ENCODE measurements around the gene GJA5. TPM values are rescaled to one million over a fixed set of nuclear protein-coding genes. Genes with fewer than 3 reads are reported as not detected.

The GJA5 gene
- total RNA-seq, 1 donor from 2014 or later, result not detected

- no peaks in the 10 kb centered on the region for H3K9me3 Mint-ChIP-seq
- ATAC-seq (ENCODE audit: low read depth) (no peak), DNase-seq (no peak)
- no peak for TF ChIP-seq CTCF (IDR thresholded peaks at IDR 0.05)
- no peaks in the 10 kb centered on the region for H3K36me3 Mint-ChIP-seq (ENCODE audit: low read depth)
- H3K27ac Mint-ChIP-seq, result no peak overlapping the region
- ChIA-PET POLR2A (no interaction called here), CTCF (no interaction called here)
- no peak overlapping the region for H3K4me3 Mint-ChIP-seq
- peaks cover 10% of the 10 kb centered on the region for H3K27me3 Mint-ChIP-seq
- peaks cover 7% of the 10 kb centered on the region for H3K4me1 Mint-ChIP-seq
- intact Hi-C loops (cut with micrococcal nuclease), result no loop called here
Observed at GRCh38 chr1:147768101-147768500, 7.7 kb upstream of the GJA5 start.

- H3K36me3 Mint-ChIP-seq (ENCODE audit: low read depth), result no peaks in the 10 kb centered on the region
- DNase-seq (no peak), ATAC-seq (ENCODE audit: low read depth) (peak; percentile 49)
- H3K9me3 Mint-ChIP-seq, result no peaks in the 10 kb centered on the region
- peaks cover 33% of the 10 kb centered on the region for H3K4me1 Mint-ChIP-seq
- no peak for TF ChIP-seq CTCF (IDR thresholded peaks at IDR 0.05)
- ChIA-PET POLR2A (no interaction called here), CTCF (no interaction called here)
- H3K27ac Mint-ChIP-seq, result peak overlapping the region; percentile 74
- H3K27me3 Mint-ChIP-seq, result no peaks in the 10 kb centered on the region
- intact Hi-C loops (cut with micrococcal nuclease), result no loop called here
- peak overlapping the region; percentile 28 for H3K4me3 Mint-ChIP-seq
Observed at GRCh38 chr1:147762233-147763024, 2.0 kb upstream of the GJA5 start.

GRCh38 chr1:147758379-147759100 lies 1.9 kb downstream of the GJA5 start:
- Mint-ChIP-seq H3K36me3 (ENCODE audit: low read depth) (no peaks in the 10 kb centered on the region), H3K27me3 (no peaks in the 10 kb centered on the region), H3K4me1 (peaks cover 31% of the 10 kb centered on the region), H3K4me3 (no peak overlapping the region), H3K27ac (no peak overlapping the region), H3K9me3 (no peaks in the 10 kb centered on the region)
- ATAC-seq (ENCODE audit: low read depth) (no peak), DNase-seq (no peak)
- intact Hi-C loops (cut with micrococcal nuclease), result no loop called here
- CTCF ChIA-PET, result no interaction called here
- POLR2A ChIA-PET, result no interaction called here
- no peak for TF ChIP-seq CTCF (IDR thresholded peaks at IDR 0.05)

GRCh38 chr1:147757015-147757990 lies 3.1 kb downstream of the GJA5 start:
- ChIA-PET POLR2A (no interaction called here), CTCF (no interaction called here)
- Mint-ChIP-seq H3K9me3 (no peaks in the 10 kb centered on the region), H3K27me3 (no peaks in the 10 kb centered on the region), H3K27ac (no peak overlapping the region), H3K4me3 (no peak overlapping the region), H3K4me1 (peaks cover 18% of the 10 kb centered on the region), H3K36me3 (ENCODE audit: low read depth) (no peaks in the 10 kb centered on the region)
- DNase-seq (no peak), ATAC-seq (ENCODE audit: low read depth) (no peak)
- TF ChIP-seq CTCF (IDR thresholded peaks at IDR 0.05), result no peak
- intact Hi-C loops (cut with micrococcal nuclease), result no loop called here

Data from activated B cell treated with CpG ODN at 0.5 μM for 24 hours (primary cell).